DOHH2 (cell line): ENCODE data around the gene MAD2L1BP.

Source experiments
- H3F3A ChIP-seq: fragments of 200-600 bp; sonication (generic), shearing (Covaris generic); 2 replicates; pipeline ENCODE4 v1.6.0; 2016; ENCODE audit warnings: antibody characterized with exemption, mild to moderate bottlenecking; ENCODE audit not compliant: control insufficient read depth, insufficient read depth
- H3K27ac ChIP-seq: fragments of 200-600 bp; sonication (generic); 2 replicates; pipeline ENCODE4 v1.5.1; 2014; ENCODE audit warnings: low read depth, mild to moderate bottlenecking, low read length, moderate library complexity
- H3K27me3 ChIP-seq: fragments of 200-600 bp; sonication (generic); 2 replicates; pipeline ENCODE4 v1.6.1; 2014; ENCODE audit warnings: mild to moderate bottlenecking, low read length, mixed read lengths; ENCODE audit not compliant: control insufficient read depth
- H3K36me3 ChIP-seq: fragments of 200-600 bp; sonication (generic); 2 replicates; pipeline ENCODE4 v1.6.1; 2014; ENCODE audit warnings: mild to moderate bottlenecking, low read length, moderate library complexity, mixed read lengths; ENCODE audit not compliant: control insufficient read depth
- H3K4me1 ChIP-seq: fragments of 200-600 bp; sonication (generic); 2 replicates; pipeline ENCODE4 v1.6.1; 2014; ENCODE audit warnings: mild to moderate bottlenecking, low read length, mixed read lengths; ENCODE audit not compliant: control insufficient read depth
- H3K4me2 ChIP-seq: fragments of 200-600 bp; sonication (generic); 2 replicates; pipeline ENCODE4 v1.6.0; 2014; ENCODE audit warnings: mild to moderate bottlenecking, low read length, moderate library complexity
- H3K4me3 ChIP-seq: fragments of 200-600 bp; sonication (generic); 2 replicates; pipeline ENCODE4 v1.5.1; 2014; ENCODE audit warnings: mild to moderate bottlenecking, low read length, mixed read lengths
- H3K79me2 ChIP-seq: fragments of 200-600 bp; sonication (generic); 2 replicates; pipeline ENCODE4 v1.6.1; 2014; ENCODE audit warnings: mild to moderate bottlenecking, low read length, mixed read lengths; ENCODE audit not compliant: control insufficient read depth
- H3K9me2 ChIP-seq: fragments of 200-600 bp; sonication (generic); replicated peaks from 2 replicates; pipeline ENCODE4 v1.6.1; 2014; ENCODE audit warnings: mild to moderate bottlenecking, low read length, mixed read lengths; ENCODE audit not compliant: control insufficient read depth
- H3K9me3 ChIP-seq: fragments of 200-600 bp; sonication (generic); 2 replicates; pipeline ENCODE4 v1.6.1; 2014; ENCODE audit warnings: antibody characterized with exemption, low read length, mixed read lengths; ENCODE audit not compliant: control insufficient read depth, insufficient read depth
- H4K20me1 ChIP-seq: fragments of 200-600 bp; sonication (generic); 2 replicates; pipeline ENCODE4 v1.6.0; 2014; ENCODE audit warnings: low read depth, mild to moderate bottlenecking, antibody characterized with exemption, low read length, moderate library complexity; ENCODE audit not compliant: control insufficient read depth, insufficient read depth
- EZH2phosphoT487 ChIP-seq: fragments of 200-600 bp; sonication (generic); IDR thresholded peaks from 2 replicates; pipeline ENCODE4 v1.6.1; 2017; ENCODE audit warnings: borderline replicate concordance, mild to moderate bottlenecking, antibody characterized with exemption, low read length, moderate library complexity, mixed read lengths
- TF ChIP-seq, protein P1 (sequence below): fragments of 200-600 bp; sonication (generic); IDR thresholded peaks from one replicate; pipeline ENCODE4 v1.5.1; 2014; ENCODE audit warnings: antibody characterized with exemption, mild to moderate bottlenecking, low read depth, low read length; ENCODE audit not compliant: poor library complexity, severe bottlenecking

MAD2L1BP gene

DNA sequence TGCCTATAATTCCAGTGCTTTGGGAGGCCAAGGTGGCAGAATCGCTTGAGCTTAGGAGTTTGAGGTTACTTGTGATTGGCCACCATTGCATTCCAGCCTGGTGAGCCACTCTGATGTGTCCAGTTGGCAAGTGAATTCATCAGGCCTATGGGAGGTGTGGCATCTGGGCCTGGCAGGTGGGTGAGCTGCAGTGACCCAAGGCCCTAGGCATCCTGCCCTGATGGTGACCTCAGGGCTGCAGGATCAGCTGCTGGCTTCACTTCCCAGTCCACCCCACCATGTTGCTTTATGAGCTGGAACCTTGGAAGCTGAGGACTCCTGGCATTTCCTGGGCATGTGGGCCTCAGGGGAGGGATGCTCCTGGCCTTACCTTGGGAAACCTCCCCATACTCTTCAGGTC, 29.7 kb downstream of the MAD2L1BP start:
- no peaks in the 10 kb centered on the region for H3K9me3 ChIP-seq
- no peak overlapping the region for H3K27ac ChIP-seq
- H3F3A ChIP-seq, result no peaks in the 10 kb centered on the region
- peaks cover 14% of the 10 kb centered on the region for H3K4me1 ChIP-seq
- no peak for TF ChIP-seq EZH2phosphoT487
- TF ChIP-seq, protein P1, sequence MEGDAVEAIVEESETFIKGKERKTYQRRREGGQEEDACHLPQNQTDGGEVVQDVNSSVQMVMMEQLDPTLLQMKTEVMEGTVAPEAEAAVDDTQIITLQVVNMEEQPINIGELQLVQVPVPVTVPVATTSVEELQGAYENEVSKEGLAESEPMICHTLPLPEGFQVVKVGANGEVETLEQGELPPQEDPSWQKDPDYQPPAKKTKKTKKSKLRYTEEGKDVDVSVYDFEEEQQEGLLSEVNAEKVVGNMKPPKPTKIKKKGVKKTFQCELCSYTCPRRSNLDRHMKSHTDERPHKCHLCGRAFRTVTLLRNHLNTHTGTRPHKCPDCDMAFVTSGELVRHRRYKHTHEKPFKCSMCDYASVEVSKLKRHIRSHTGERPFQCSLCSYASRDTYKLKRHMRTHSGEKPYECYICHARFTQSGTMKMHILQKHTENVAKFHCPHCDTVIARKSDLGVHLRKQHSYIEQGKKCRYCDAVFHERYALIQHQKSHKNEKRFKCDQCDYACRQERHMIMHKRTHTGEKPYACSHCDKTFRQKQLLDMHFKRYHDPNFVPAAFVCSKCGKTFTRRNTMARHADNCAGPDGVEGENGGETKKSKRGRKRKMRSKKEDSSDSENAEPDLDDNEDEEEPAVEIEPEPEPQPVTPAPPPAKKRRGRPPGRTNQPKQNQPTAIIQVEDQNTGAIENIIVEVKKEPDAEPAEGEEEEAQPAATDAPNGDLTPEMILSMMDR, result no peak
- no peak overlapping the region for H3K4me3 ChIP-seq
- no peak overlapping the region for H3K4me2 ChIP-seq
- H4K20me1 ChIP-seq, result no peaks in the 10 kb centered on the region
- H3K36me3 ChIP-seq, result no peaks in the 10 kb centered on the region
- H3K9me2 ChIP-seq, result no peaks in the 10 kb centered on the region
- H3K79me2 ChIP-seq, result no peaks in the 10 kb centered on the region
- no peaks in the 10 kb centered on the region for H3K27me3 ChIP-seq

DNA sequence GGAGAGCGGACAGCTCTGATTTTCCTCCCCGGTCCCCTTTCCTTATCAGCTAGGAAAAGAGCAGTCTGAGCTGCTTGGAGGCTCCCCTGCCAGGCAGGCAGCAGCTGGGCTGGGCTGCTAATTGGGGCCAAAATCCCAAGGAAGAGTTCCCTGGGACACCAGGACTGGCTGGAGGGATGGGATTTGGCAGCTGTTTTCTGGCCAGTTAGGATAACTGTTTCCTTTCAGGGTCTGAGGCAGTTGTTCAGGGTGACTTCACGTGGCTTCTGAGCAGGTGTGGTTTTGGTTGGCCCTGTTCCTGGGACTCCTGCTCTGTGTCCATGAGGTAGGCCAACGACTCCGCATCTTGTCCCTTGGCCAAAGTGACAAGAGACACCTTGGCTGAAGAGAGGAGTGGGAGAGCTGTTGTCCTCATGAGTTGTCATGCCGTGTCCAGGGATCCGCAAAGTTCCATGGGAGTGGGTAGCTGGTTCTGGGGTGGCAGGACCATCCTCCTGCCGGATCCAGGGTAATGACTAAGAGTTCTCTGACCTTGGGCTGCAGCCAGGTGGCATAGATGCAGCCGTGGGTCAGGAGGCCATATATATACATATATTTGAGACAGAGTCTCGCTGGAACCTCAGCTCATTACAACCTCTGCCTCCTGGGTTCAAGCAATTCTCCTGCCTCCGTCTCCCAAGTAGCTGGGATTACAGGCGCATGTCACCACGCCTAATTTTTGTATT, 30.7 kb downstream of the MAD2L1BP start:
- Histone ChIP-seq H3K27me3 (no peaks in the 10 kb centered on the region), H3K9me3 (no peaks in the 10 kb centered on the region), H3K79me2 (no peaks in the 10 kb centered on the region), H3K4me3 (no peak overlapping the region), H4K20me1 (no peaks in the 10 kb centered on the region), H3K4me2 (no peak overlapping the region), H3K27ac (no peak overlapping the region), H3K4me1 (peaks cover 14% of the 10 kb centered on the region), H3F3A (no peaks in the 10 kb centered on the region), H3K36me3 (peaks cover 6% of the 10 kb centered on the region), H3K9me2 (no peaks in the 10 kb centered on the region)
- TF ChIP-seq EZH2phosphoT487, result no peak
- TF ChIP-seq, protein P1, result no peak

DNA sequence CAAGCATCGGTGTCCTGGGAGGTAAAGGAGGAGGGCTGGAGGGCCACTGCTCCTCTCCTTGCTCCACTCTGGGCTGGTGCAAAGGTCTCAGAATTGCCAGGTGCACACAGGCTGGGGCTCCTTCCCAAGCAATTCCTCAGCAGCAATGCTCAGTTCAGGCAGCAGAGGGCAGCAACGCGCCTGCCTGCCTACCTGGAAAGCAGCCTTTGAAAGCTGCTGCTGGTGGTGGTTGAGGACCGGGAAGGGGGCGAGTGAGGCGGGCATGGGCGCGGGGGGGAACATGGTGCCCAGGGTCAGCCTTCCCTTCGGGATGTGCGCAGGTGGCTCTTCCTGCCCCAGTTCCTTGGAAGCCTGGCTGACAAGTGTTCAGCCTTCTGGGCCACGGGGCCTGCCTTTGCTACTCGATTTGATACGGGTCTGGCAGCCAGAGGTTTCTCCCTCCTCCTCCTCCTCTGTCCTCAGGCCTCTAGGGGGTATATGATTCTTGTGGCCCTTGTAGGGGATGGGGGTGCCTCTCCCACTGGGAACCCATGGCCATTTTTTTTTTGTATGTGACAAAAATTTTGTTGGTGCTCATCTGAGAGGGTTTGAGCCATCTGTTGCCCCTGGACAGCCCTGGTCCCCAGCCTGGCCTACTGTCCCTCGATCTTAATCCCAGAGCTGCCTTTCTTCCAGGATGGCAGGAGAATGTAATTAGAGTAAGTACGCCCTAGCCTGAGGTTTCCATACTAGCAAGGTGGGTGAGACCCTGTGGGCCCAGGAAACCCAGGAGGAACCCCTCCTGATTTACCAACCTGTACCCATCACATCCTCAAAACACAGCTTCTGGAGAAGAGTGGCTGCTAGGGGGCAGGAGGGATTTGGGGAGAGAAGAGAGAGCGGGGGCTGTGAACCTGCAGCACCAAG, 31.9 kb downstream of the MAD2L1BP start:
- no peaks in the 10 kb centered on the region for H4K20me1 ChIP-seq
- no peaks in the 10 kb centered on the region for H3K79me2 ChIP-seq
- TF ChIP-seq, protein P1, result peak; percentile 91
- no peak for TF ChIP-seq EZH2phosphoT487
- peaks cover 16% of the 10 kb centered on the region for H3K36me3 ChIP-seq
- no peaks in the 10 kb centered on the region for H3K9me2 ChIP-seq
- H3F3A ChIP-seq, result no peaks in the 10 kb centered on the region
- H3K27me3 ChIP-seq, result no peaks in the 10 kb centered on the region
- peak overlapping the region; percentile 31; the same call in 1 of the 2 replicates for H3K4me2 ChIP-seq
- no peak overlapping the region for H3K4me3 ChIP-seq
- H3K27ac ChIP-seq, result no peak overlapping the region
- no peaks in the 10 kb centered on the region for H3K9me3 ChIP-seq
- peaks cover 14% of the 10 kb centered on the region for H3K4me1 ChIP-seq
